Kidney (tissue), 14 donors: ENCODE data around the gene PHOSPHO2. TPM values are rescaled to one million over a fixed set of nuclear protein-coding genes. Genes with fewer than 3 reads are reported as not detected.

Experiments
- DNase-seq, 5 donors: peaks; one replicate each; pipeline ENCODE4 v3.0.0-alpha.2; 2013 to 2020
- FAIRE-seq: peaks from 2 replicates; lab custom pipeline; 2012; peaks lifted over from hg19 to GRCh38; lab: Jason Lieb, UNC
- H3K27ac ChIP-seq, 2 donors: one replicate each; pipeline ENCODE4 v1.7.0; 2013; ENCODE audit warnings: low read depth in 2 of 2, low read length in 2 of 2, inconsistent platforms in 1 of 2
- H3K27me3 ChIP-seq: one replicate; pipeline ENCODE4 v1.7.1; 2013; ENCODE audit warnings: low read length, inconsistent platforms; ENCODE audit not compliant: control insufficient read depth, insufficient read depth
- H3K36me3 ChIP-seq, 3 donors: one replicate each; pipeline versions ENCODE4 v1.7.0 to v1.7.1; 2013; ENCODE audit warnings: low read length in 3 of 3, control low read depth in 1 of 3, inconsistent platforms in 1 of 3; ENCODE audit not compliant: insufficient read depth in 3 of 3, control insufficient read depth in 2 of 3
- H3K4me1 ChIP-seq, 3 donors: one replicate each; pipeline versions ENCODE4 v1.7.0 to v1.7.1; 2013; ENCODE audit warnings: low read length in 3 of 3, inconsistent platforms in 1 of 3, low read depth in 1 of 3; ENCODE audit not compliant: control insufficient read depth in 2 of 3, insufficient read depth in 2 of 3
- H3K4me3 ChIP-seq, 3 donors: one replicate each; pipeline versions ENCODE4 v1.7.0 to v1.8.1; 2013; ENCODE audit warnings: low read length in 3 of 3, control low read depth in 1 of 3, inconsistent platforms in 1 of 3
- H3K9ac ChIP-seq, 3 donors: one replicate each; pipeline versions ENCODE4 v1.7.0 to v1.7.1; 2013; ENCODE audit warnings: low read length in 3 of 3, control low read depth in 1 of 3, inconsistent platforms in 1 of 3
- H3K9me3 ChIP-seq, 3 donors: one replicate each; pipeline versions ENCODE4 v1.7.0 to v1.7.1; 2013; ENCODE audit warnings: low read length in 3 of 3, control low read depth in 1 of 3, inconsistent platforms in 1 of 3; ENCODE audit not compliant: control insufficient read depth in 2 of 3, insufficient read depth in 1 of 3
- intact Hi-C: fragments of 100-400 bp; cut with DNase I; formaldehyde crosslinking; loops from one replicate; pipeline ENCODE4 v1.11.1; 2022
- polyA plus RNA-seq: library from polyadenylated mRNA; stranded (reverse); fragments of 350-450 nt; fragmentation: Illumina TruSeq; extraction: RNeasy Lipid Tissue Mini Kit (QIAGEN cat#74804); gene quantifications from one replicate; pipeline ENCODE4 v1.2.3, GENCODE V29; 2014; ENCODE audit warnings: low read depth, low replicate concordance; ENCODE audit not compliant: insufficient read depth
- total RNA-seq: library from RNA; stranded (reverse); fragmentation: NEBNext Ultra II Directional; extraction: Animal tissue kit (Norgen Biotek cat#: 25700); gene quantifications from one replicate; pipeline ENCODE4 v1.2.1, GENCODE V29; 2021
- TF ChIP-seq, protein P1 (sequence below): IDR thresholded peaks from 3 replicates; pipeline ENCODE4 v1.5.1; 2012; ENCODE audit warnings: mild to moderate bottlenecking, moderate library complexity, borderline replicate concordance; ENCODE audit not compliant: insufficient read depth; ENCODE audit errors: extremely low read depth
- donor health status: control.
- donor health status: control.
- donor health status: control.
- donor health status: control.
- donor health status: control.
- donor health status: DM: yes; HTN: yes; CAD: no.
- donor health status: Normal renal cell carcinoma (clear cell type).

PHOSPHO2 gene
- total and polyA plus RNA-seq, 2 donors from 2014 or later, result 4.5 to 7.5 TPM

DNA sequence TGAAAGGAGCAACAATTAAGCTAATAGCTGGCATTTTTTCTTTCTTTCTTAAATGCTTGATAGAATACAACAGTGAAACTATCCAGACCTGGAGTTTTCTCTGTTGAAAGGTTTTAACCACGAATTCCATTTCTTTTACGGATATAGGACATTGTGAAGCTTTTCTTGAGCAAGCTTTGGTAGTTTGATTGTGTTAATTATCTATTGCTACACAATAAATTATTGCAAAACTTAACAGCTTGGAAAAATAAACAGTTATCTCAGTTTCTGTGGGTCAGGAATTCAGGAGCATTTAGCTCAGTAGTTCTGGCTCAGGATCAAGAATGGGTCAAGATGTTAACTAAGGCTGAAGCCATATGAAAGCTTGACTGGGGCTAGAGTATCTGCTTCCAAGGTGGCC lies 11.7 kb downstream of the PHOSPHO2 start:
- DNase-seq, result peak in 1 of 5 donors; percentile 25
- no peak for FAIRE-seq
- Histone ChIP-seq H3K9ac (no peak overlapping the region), H3K36me3 (no peaks in the 10 kb centered on the region), H3K4me3 (no peak overlapping the region), H3K27me3 (no peaks in the 10 kb centered on the region), H3K27ac (no peak overlapping the region), H3K4me1 (peaks cover 0 to 2% (median 0%) of the 10 kb centered on the region in 3 donors), H3K9me3 (no peaks in the 10 kb centered on the region)
- intact Hi-C loops, result no loop called here
- TF ChIP-seq, protein P1, sequence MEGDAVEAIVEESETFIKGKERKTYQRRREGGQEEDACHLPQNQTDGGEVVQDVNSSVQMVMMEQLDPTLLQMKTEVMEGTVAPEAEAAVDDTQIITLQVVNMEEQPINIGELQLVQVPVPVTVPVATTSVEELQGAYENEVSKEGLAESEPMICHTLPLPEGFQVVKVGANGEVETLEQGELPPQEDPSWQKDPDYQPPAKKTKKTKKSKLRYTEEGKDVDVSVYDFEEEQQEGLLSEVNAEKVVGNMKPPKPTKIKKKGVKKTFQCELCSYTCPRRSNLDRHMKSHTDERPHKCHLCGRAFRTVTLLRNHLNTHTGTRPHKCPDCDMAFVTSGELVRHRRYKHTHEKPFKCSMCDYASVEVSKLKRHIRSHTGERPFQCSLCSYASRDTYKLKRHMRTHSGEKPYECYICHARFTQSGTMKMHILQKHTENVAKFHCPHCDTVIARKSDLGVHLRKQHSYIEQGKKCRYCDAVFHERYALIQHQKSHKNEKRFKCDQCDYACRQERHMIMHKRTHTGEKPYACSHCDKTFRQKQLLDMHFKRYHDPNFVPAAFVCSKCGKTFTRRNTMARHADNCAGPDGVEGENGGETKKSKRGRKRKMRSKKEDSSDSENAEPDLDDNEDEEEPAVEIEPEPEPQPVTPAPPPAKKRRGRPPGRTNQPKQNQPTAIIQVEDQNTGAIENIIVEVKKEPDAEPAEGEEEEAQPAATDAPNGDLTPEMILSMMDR, result no peak

DNA sequence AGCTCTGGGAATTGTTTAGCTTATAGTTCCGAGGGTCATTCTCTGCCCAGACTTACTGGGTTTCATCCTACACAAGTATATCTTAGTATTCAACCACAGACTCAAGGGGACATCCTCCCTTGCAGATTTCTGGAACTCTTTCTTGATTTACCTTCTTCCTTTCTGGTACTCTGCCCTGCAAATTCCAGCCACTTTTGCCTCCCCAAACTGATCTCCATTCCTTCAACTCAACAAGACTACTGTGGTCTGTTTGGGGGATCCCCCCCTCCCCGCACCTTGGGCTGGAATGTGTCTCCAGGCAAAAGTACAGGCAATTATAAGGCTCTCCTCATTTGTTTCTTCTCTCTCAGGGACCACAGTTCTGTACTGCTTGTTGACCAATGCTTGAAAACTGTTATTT lies 13.4 kb downstream of the PHOSPHO2 start:
- peaks cover 0 to 2% (median 0%) of the 10 kb centered on the region in 3 donors for H3K4me1 ChIP-seq
- no peak overlapping the region for H3K27ac ChIP-seq
- H3K9ac ChIP-seq, result no peak overlapping the region
- H3K9me3 ChIP-seq, result no peaks in the 10 kb centered on the region
- DNase-seq (no peak), FAIRE-seq (no peak)
- H3K4me3 ChIP-seq, result no peak overlapping the region
- H3K27me3 ChIP-seq, result no peaks in the 10 kb centered on the region
- H3K36me3 ChIP-seq, result no peaks in the 10 kb centered on the region
- TF ChIP-seq, protein P1, result no peak
- intact Hi-C loops, result no loop called here

DNA sequence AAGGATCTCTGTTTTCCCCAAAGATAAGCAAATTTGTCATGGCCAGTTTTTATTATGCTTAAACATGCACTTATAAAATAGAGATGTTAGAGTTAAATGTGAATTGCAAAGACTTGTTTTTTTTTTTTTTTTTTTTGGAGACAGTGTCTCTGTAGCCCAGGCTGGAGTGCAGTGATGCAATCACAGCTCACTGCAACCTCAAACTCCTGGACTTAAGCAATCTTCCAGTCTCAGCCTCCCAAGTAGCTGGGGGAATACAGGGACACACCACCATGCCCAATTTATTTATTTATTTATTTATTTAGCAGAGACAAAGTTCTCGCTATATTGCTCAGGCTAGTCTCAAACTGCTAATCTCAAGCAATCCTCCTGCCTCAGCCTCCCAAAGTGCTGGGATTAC lies 15.1 kb downstream of the PHOSPHO2 start:
- Histone ChIP-seq H3K27me3 (no peaks in the 10 kb centered on the region), H3K4me3 (no peak overlapping the region), H3K9ac (no peak overlapping the region), H3K36me3 (no peaks in the 10 kb centered on the region), H3K27ac (no peak overlapping the region), H3K9me3 (no peaks in the 10 kb centered on the region), H3K4me1 (peaks cover 0 to 2% (median 0%) of the 10 kb centered on the region in 3 donors)
- no peak for FAIRE-seq
- intact Hi-C loops, result no loop called here
- no peak for DNase-seq
- TF ChIP-seq, protein P1, result no peak

DNA sequence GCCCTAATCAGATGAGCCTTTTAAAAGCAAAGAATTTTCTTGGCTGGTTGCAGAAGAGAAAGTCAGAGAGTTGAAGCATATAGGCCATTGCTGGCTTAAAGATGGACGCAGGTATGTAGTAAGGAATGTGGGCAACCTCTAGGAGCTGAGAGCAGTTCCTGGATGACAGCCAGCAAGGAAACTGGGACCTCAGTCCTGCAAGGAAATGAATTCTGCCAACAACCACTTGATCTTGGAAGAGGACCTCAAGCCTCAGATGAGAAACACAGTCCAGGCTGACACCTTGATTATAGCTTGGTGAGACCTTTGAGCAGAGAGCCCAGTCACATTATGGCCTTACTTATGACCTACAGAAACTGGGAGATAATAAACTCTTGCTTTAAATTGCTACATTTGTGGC lies 15.7 kb downstream of the PHOSPHO2 start:
- Histone ChIP-seq H3K4me1 (peaks cover 0 to 2% (median 0%) of the 10 kb centered on the region in 3 donors), H3K27ac (no peak overlapping the region), H3K4me3 (no peak overlapping the region), H3K9me3 (no peaks in the 10 kb centered on the region), H3K36me3 (no peaks in the 10 kb centered on the region), H3K9ac (no peak overlapping the region), H3K27me3 (no peaks in the 10 kb centered on the region)
- TF ChIP-seq, protein P1, result no peak
- intact Hi-C loops, result no loop called here
- no peak for FAIRE-seq
- no peak for DNase-seq
